Natural killer cell treated with Interleukin-12 subunit alpha and Interleukin-12 subunit beta and Interleukin-15 and Interleukin-18, amount 100 ng/mL, for 72 hours (primary cell): ENCODE measurements around the gene MRRF. TPM values are rescaled to one million over a fixed set of nuclear protein-coding genes. Genes with fewer than 3 reads are reported as not detected.
A peak's percentile ranks its signal among the peaks of the same experiment; 100 is the strongest.

Source experiments
- ATAC-seq, 2 donors: fragments of 150-1000 bp; cut with Tn5 transposase in 1 of 2; sonication (Bioruptor Pico), chemical (Tn5 transposase) in 1 of 2; 2 replicates each; pipeline ENCODE4 v1.10.0; 2021
- DNase-seq: peaks from one replicate; pipeline ENCODE4 v3.0.0; 2022; ENCODE audit warnings: low spot score
- H3K27ac Mint-ChIP-seq, 2 donors: 1 replicate in 1 of 2; 2 replicates in 1 of 2; pipeline ENCODE4 v1.8.0; 2022; ENCODE audit warnings: mixed read lengths in 2 of 2, mild to moderate bottlenecking in 1 of 2, moderate library complexity in 1 of 2
- H3K27me3 Mint-ChIP-seq, 2 donors: 1 replicate in 1 of 2; 2 replicates in 1 of 2; pipeline ENCODE4 v1.8.0; 2022; ENCODE audit warnings: mixed read lengths in 2 of 2
- H3K36me3 Mint-ChIP-seq: one replicate; pipeline ENCODE4 v1.8.0; 2022; ENCODE audit warnings: mixed read lengths
- H3K4me1 Mint-ChIP-seq, 2 donors: 1 replicate in 1 of 2; 2 replicates in 1 of 2; pipeline ENCODE4 v1.8.0; 2022; ENCODE audit warnings: low read depth in 2 of 2, mixed read lengths in 2 of 2, mild to moderate bottlenecking in 1 of 2
- H3K4me3 Mint-ChIP-seq: one replicate; pipeline ENCODE4 v1.8.0; 2022; ENCODE audit warnings: mixed read lengths
- H3K9me3 Mint-ChIP-seq: 2 replicates; pipeline ENCODE4 v1.8.0; 2022; ENCODE audit warnings: mixed read lengths
- total RNA-seq, 2 donors: library from RNA; stranded (reverse); gene quantifications; one replicate each; pipeline ENCODE4 v1.2.3, GENCODE V29; 2022

The MRRF gene
- total RNA-seq, 2 donors from 2014 or later, result 41.7 to 60.9 TPM

DNA sequence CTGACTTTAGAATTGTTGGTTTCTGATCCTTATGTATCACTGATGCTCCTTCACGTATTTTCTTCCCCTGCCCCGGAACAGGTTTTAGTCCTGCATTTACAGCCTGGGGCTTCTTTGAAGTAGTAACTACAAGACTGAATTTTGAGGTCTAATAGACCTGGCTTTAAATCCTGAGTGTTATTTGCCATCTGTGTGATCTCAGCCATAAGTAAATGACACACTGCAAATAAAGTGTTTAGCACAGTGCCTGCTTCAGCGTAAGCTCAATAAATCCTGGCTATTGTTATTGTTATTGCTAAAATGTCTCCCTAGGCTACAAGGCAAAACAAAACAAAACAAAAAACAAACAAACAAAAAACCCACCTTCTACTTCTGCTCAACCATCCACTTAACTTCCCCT, 20.3 kb upstream of the MRRF start:
- H3K4me1 Mint-ChIP-seq, result no peaks in the 10 kb centered on the region
- H3K27ac Mint-ChIP-seq, result no peak overlapping the region
- no peak for DNase-seq

DNA sequence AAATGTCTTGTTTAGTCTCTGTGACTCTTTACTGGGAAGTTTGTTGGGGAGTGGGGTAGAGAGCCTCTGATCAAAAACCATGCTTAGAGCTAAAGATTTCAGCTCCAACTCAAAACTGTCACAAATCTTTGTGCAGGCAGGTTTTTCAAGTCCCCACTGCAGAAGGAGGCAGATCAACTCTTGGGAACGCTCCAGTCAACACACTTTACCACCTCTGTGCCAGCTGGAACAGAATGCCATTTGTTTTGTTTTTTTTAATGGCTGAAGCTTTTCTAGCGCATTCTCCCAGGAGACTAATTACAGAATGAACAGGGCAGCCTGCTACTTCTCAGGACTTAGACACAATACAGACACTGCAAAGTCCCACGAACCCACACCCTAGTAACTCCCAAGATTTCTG, 18.0 kb upstream of the MRRF start:
- Mint-ChIP-seq H3K9me3 (no peaks in the 10 kb centered on the region), H3K27me3 (no peaks in the 10 kb centered on the region), H3K36me3 (peaks cover 42% of the 10 kb centered on the region), H3K27ac (no peak overlapping the region), H3K4me3 (no peak overlapping the region), H3K4me1 (no peaks in the 10 kb centered on the region)
- DNase-seq, result no peak
- no peak for ATAC-seq

More for the DNA sequence above, 20.3 kb upstream of the MRRF start:
- H3K9me3 Mint-ChIP-seq, result no peaks in the 10 kb centered on the region
- H3K36me3 Mint-ChIP-seq, result peaks cover 41% of the 10 kb centered on the region
- no peak for ATAC-seq
- H3K4me3 Mint-ChIP-seq, result no peak overlapping the region
- no peaks in the 10 kb centered on the region for H3K27me3 Mint-ChIP-seq

DNA sequence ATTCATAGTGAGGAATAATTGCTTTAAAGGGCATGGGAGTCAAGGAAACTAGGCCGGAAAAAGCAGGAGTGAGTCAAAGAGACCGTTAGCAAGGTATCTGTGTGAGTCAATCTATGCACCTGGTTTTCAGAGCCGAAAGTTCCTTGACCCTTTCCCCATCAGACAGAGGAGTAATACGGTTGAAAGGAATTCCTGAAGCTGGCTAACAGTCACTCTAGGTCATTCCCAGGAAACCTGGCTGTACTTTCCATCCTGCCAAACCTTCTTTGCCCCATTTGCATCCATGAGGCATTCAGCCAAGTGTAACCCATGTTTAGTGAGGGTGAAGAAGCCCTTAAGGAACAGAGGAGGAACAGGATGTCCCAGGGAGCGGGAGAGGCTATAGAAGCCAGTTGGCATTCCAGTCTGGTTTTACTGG, 16.2 kb upstream of the MRRF start:
- no peaks in the 10 kb centered on the region for H3K9me3 Mint-ChIP-seq
- H3K4me1 Mint-ChIP-seq, result peaks cover 3 to 5% of the 10 kb centered on the region in 2 donors
- DNase-seq (no peak), ATAC-seq (no peak)
- no peak overlapping the region for H3K4me3 Mint-ChIP-seq
- H3K27me3 Mint-ChIP-seq, result no peaks in the 10 kb centered on the region
- peaks cover 38% of the 10 kb centered on the region for H3K36me3 Mint-ChIP-seq
- no peak overlapping the region for H3K27ac Mint-ChIP-seq

DNA sequence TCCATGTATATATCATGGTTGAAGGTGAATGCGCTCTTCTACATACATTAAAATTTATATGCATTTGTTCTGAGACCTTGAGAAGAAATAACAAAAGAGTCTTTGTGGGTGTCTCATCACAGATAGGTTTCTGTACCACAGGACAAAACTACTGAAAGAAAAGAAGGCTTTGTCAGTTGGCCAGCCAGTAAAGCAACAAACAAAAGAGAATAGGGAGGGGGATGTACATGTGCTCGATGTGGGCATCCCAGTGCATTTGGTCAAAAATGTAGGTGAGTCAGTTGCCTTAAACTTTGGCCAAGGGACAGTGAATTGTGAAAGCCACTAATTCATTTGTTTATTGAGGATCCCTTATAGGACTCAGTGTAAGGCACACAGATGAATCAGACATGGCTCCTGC, 13.3 kb upstream of the MRRF start:
- ATAC-seq, result no peak
- H3K36me3 Mint-ChIP-seq, result peaks cover 18% of the 10 kb centered on the region
- H3K27me3 Mint-ChIP-seq, result no peaks in the 10 kb centered on the region

DNA sequence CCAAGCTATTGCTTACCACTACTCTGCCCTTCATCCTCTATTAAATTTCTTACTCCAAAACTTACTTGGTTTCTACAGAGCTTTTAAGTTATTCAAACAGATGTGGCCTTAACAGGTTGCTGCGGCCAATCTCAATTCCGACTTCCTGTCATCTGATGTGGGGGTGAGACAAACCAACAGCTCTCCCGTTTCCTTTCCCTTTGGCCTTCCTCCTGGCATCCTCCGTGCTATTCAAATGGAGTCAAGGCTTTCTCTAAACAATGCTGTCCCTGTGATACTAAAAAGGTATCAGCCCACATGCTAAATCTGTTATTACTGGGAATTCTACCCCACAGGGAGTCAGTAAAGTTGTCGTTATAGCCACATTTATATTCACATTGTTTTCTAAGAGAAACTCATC, 11.9 kb upstream of the MRRF start:
- peaks cover 10 to 11% of the 10 kb centered on the region in 2 donors for H3K4me1 Mint-ChIP-seq
- H3K36me3 Mint-ChIP-seq, result peaks cover 6% of the 10 kb centered on the region
- H3K4me3 Mint-ChIP-seq, result no peak overlapping the region
- H3K27me3 Mint-ChIP-seq, result no peaks in the 10 kb centered on the region
- no peak overlapping the region for H3K27ac Mint-ChIP-seq
- no peak for DNase-seq
- ATAC-seq, result no peak
- no peaks in the 10 kb centered on the region for H3K9me3 Mint-ChIP-seq

More for the DNA sequence above, 13.3 kb upstream of the MRRF start:
- H3K9me3 Mint-ChIP-seq, result no peaks in the 10 kb centered on the region
- no peak for DNase-seq
- peaks cover 10 to 11% of the 10 kb centered on the region in 2 donors for H3K4me1 Mint-ChIP-seq
- H3K27ac Mint-ChIP-seq, result no peak overlapping the region
- no peak overlapping the region for H3K4me3 Mint-ChIP-seq

DNA sequence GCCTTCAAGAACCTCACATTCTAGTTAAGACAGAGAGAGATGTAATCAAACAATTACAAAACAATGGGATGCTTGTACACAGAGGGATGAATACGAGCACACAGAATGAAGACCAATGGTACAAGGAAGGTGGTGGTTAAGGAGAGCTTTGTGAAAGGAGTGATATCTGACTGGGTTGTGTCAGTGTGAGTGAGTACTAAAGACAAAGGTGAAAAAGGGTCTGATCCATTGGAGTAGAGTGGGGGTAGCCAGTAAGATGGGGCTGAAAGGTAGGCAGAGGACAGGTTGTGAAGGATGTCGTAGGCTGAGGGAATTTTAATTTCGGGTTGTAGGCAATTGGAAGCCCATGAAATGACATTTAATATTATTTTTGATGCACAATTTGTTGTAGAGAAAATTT, 9.9 kb upstream of the MRRF start:
- DNase-seq (no peak), ATAC-seq (no peak)
- H3K27me3 Mint-ChIP-seq, result no peaks in the 10 kb centered on the region
- peaks cover 11 to 12% of the 10 kb centered on the region in 2 donors for H3K4me1 Mint-ChIP-seq
- H3K4me3 Mint-ChIP-seq, result no peak overlapping the region
- peaks cover 13% of the 10 kb centered on the region for H3K36me3 Mint-ChIP-seq
- H3K9me3 Mint-ChIP-seq, result no peaks in the 10 kb centered on the region
- no peak overlapping the region for H3K27ac Mint-ChIP-seq

DNA sequence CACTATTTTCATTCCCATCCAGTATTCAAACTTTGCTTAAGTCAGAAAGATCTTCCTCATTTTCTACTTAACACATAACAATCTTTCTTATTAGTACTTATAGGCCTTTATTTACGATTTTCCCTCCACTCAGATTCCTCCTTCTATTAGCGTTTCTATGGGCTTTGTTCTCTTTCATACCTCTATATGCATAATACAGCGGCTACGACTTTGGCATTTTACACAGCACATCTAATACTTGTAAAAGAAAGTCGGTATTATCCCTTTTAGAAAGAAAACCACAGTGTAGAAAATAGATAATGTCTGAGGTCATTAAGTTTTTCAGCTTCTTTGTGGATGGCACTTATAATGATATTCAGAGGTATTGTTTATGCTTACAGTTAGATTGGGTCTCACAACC, 8.5 kb upstream of the MRRF start:
- DNase-seq, result no peak
- Mint-ChIP-seq H3K36me3 (peaks cover 19% of the 10 kb centered on the region), H3K4me3 (no peak overlapping the region), H3K4me1 (peaks cover 12 to 17% of the 10 kb centered on the region in 2 donors), H3K27me3 (no peaks in the 10 kb centered on the region), H3K9me3 (no peaks in the 10 kb centered on the region), H3K27ac (no peak overlapping the region)
- ATAC-seq, result no peak

DNA sequence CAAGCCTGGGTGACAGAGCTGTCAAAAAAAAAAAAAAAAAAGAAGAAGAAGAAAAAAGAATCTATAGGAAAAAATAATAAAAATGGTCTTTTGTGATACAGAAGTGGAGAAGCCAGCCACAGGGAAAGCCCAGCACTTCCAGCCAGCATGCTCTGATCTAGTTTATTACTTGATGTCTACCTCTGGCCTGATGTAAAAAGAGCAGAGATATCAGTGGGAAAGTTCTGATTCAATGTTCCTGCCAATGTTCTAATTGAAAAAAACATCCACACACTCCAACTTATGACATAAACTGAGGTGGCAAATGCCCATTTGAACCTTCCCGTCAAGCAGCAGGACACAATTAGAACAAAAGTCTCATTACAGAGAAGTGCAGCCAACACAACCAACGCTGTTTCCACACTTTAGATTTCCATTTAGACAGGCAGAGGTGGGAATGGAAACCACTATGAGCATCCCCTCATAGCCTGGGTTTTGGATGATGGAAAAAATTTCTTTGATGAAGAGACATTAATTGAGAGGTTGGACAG, 5.7 kb upstream of the MRRF start:
- peaks cover 30 to 37% of the 10 kb centered on the region in 2 donors for H3K4me1 Mint-ChIP-seq
- DNase-seq, result no peak
- no peak overlapping the region for H3K27ac Mint-ChIP-seq
- ATAC-seq, result no peak
- peaks cover 14% of the 10 kb centered on the region for H3K36me3 Mint-ChIP-seq
- no peak overlapping the region for H3K4me3 Mint-ChIP-seq
- no peaks in the 10 kb centered on the region for H3K9me3 Mint-ChIP-seq
- H3K27me3 Mint-ChIP-seq, result no peaks in the 10 kb centered on the region

DNA sequence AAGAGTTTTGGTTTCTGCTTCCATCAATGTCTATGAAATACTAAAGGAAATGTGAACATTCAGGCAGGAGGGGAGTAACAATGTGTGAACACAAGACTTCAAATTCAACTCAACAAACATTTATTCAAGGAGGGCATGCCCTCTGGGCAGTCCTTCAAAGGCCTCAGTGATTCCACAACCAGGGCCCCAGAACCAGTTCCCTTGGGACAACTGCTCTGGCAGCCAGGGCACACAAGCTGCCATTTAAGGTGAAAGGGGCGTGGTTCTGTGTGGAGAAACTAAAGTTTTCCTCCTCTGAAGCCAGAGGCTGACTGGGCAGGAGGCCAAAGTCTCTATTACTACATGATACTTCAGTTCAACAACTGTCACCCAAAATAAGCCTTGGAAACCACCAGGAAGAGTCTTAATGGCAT, 3.2 kb upstream of the MRRF start:
- H3K27ac Mint-ChIP-seq, result peak overlapping the region in 1 of 2 donors; percentile 100
- no peak for DNase-seq
- H3K36me3 Mint-ChIP-seq, result peaks cover 24% of the 10 kb centered on the region
- H3K4me3 Mint-ChIP-seq, result no peak overlapping the region
- no peaks in the 10 kb centered on the region for H3K27me3 Mint-ChIP-seq
- ATAC-seq, result no peak
- H3K4me1 Mint-ChIP-seq, result peaks cover 41 to 53% of the 10 kb centered on the region in 2 donors
- no peaks in the 10 kb centered on the region for H3K9me3 Mint-ChIP-seq

DNA sequence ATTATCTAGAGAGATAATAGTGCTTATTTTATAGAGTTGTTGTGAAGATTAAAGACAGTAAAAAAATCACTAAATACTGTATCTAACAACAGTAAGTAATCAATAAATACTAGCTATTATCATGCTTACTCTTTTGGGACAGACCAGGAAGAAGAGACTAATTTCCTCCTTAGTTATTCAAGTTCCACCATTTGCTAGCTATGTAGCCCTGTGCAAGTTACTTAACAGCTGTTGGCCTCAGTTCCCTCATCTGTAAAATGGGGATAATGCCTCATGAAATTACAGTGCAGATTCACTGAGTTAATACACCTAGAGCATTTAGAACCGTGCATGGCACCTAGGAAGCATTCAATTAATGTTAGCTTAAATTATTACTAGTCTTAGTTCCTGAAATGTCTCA, 2.6 kb upstream of the MRRF start:
- Mint-ChIP-seq H3K9me3 (no peaks in the 10 kb centered on the region), H3K27ac (peak overlapping the region; percentile 99 to 100), H3K4me3 (peak overlapping the region; percentile 93), H3K4me1 (peaks cover 41 to 53% of the 10 kb centered on the region in 2 donors), H3K27me3 (no peaks in the 10 kb centered on the region), H3K36me3 (peaks cover 24% of the 10 kb centered on the region)
- ATAC-seq, result no peak
- no peak for DNase-seq

DNA sequence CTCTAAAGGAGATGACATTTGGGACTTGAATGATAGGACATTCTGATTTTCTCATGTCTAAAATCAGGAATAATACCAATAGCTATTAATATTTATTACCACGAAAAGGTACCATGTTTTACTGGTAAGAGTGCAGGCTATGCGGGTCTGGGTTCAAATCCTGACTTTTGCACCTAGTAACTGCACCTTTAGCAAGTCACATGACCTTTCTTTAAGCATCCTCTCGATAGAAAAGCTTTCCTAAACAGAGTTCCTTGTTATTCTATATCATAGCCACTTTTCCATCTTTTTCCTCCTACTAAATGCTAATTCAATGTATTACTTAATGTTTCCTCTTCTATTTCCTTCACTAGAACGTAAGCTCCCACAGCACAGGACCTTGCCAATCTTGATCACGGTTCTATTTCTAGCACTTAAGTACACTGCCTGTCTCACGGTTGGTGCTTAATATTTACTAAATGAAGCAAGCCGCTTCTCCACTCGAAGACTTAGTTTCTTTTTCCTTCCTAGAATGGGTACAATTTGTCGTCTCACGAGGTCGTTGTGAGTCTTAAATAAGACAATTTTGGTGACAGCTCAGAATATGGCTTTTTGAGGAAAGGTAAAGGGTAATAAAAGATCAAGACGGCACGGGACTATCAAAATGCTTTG, 858 bp upstream of the MRRF start:
- ATAC-seq, result no peak
- H3K4me1 Mint-ChIP-seq, result peaks cover 41 to 53% of the 10 kb centered on the region in 2 donors

DNA sequence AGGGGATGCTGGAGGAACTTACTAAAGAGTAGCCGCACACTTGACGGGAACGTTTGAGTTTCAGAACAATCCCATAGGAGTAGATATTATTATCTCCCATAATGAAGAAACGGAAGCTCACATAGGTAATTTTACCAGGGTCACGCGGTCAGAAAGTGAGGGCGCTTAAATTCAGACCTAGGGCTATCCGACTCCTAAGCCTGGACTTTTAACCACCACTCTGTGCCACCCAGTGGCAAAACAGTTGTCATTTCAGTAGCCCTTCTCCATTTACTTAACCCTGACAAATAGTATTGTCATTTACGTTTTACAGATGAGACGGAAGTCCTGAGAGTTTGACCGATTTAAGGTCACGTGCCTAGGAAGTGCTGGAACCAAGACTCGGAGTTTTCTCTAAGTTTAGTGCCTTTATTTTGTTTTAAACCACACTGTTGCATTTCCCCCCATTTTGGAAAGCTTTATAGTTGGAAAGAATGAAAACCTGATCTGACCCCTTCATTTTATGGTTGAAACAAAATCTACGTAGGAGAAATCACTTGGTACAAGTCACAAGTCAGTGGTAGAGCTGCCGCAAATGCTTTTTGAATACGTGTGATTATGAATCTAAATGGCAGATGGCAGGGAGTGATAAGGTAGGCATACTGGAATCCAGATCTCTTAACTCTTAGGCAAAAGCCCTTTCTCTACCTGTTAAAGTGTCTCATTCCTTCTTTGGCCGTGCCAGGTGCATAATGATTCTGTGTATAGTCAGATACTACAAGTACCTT, 650 bp downstream of the MRRF start:
- Mint-ChIP-seq H3K4me3 (peak overlapping the region; percentile 93), H3K27ac (peak overlapping the region; percentile 99 to 100), H3K4me1 (peaks cover 39 to 53% of the 10 kb centered on the region in 2 donors), H3K36me3 (peaks cover 18% of the 10 kb centered on the region), H3K27me3 (no peaks in the 10 kb centered on the region), H3K9me3 (no peaks in the 10 kb centered on the region)
- no peak for DNase-seq
- ATAC-seq, result peak; percentile 46 to 50

More for the DNA sequence above, 858 bp upstream of the MRRF start:
- Mint-ChIP-seq H3K27ac (peak overlapping the region; percentile 99 to 100), H3K9me3 (no peaks in the 10 kb centered on the region), H3K4me3 (peak overlapping the region; percentile 93), H3K36me3 (peaks cover 21% of the 10 kb centered on the region), H3K27me3 (no peaks in the 10 kb centered on the region)
- no peak for DNase-seq

DNA sequence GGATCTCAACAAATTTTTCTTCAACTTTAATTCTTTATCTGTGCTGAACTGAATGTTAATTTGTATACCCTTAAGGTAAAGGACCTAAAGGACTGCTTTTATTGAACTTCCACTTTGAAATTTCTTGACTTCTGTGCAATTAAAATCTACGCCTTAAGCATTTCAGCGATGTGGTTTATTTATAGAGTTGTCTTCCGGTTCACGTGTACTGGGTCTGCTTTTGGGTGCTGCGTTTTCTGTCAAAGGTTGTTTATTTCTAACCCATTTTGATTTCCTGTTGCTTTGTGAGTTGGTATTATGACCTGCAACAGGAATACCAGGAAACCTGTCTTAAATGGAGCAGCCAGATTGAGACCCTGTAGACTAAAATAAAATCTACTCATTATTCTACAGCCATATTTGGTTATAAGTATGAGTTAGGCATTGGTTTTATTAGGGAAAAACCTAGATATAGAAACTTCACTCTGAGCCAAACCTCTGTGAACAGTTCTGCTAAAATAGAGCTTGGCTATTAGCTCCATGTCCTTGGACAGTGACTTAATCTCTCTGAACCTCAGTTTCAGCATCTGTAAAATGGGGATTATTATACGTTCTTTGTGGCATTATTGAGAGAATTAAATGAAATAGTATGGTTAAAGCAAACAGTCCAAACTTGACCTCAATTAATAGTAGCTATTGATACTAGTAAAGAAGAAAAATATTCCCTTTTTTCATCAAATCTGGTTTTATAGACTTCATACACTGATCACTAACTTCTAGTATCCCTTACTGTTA, 3.5 kb downstream of the MRRF start:
- Mint-ChIP-seq H3K27me3 (no peaks in the 10 kb centered on the region), H3K27ac (no peak overlapping the region), H3K36me3 (peaks cover 10% of the 10 kb centered on the region)

More for the DNA sequence above, 3.5 kb downstream of the MRRF start:
- H3K4me1 Mint-ChIP-seq, result peaks cover 28 to 29% of the 10 kb centered on the region in 2 donors
- no peaks in the 10 kb centered on the region for H3K9me3 Mint-ChIP-seq
- no peak overlapping the region for H3K4me3 Mint-ChIP-seq
- ATAC-seq, result no peak
- no peak for DNase-seq
